ENCODE data around the gene HK2.

GRCh38 chr2:74843899-74844298 lies 10.0 kb downstream of the HK2 start:
- TF ChIP-seq CTCF (IDR thresholded peaks at IDR 0.05; ENCODE audit: insufficient read depth, low read depth, low read length) (no peak), EZH2 (IDR thresholded peaks at IDR 0.05; ENCODE audit: insufficient read depth, low read length) (no peak)
